HCT116 (cell line): Measurements from ENCODE around the gene PRM1. TPM values are rescaled to one million over a fixed set of nuclear protein-coding genes. Genes with fewer than 3 reads are reported as not detected.

Experiments
- ATAC-seq: fragments of 200-7000 bp; cut with Tn5 transposase; 2 replicates; pipeline ENCODE4 v1.9.1; 2020; ENCODE audit warnings: mild to moderate bottlenecking, moderate library complexity
- BruUV-seq: library from RNA; stranded (reverse); fragments of 400-500 nt; replicated peaks from 2 replicates; lab custom pipeline; 2021; lab: Mats Ljungman, UMichigan
- CTCF ChIA-PET: fragments of 300-600 bp; sonication (Branson Sonifier 250); formaldehyde crosslinking; loops from one replicate; lab custom pipeline; 2021; ENCODE audit warnings: antibody characterized with exemption; lab: Charles Lee
- POLR2A ChIA-PET: fragments of 300-600, 350-600 bp; sonication (Branson Sonifier 250); formaldehyde crosslinking; loops from one replicate; lab custom pipeline; 2021; ENCODE audit warnings: antibody characterized with exemption; lab: Charles Lee
- RAD21 ChIA-PET, 2 experiments: fragments of 300-600 bp; sonication (Branson Sonifier 250); formaldehyde crosslinking; loops; one replicate each; lab custom pipeline; 2023; ENCODE audit warnings: low total read pairs in 2 of 2; ENCODE audit not compliant: uncharacterized antibody in 2 of 2, unreplicated experiment in 2 of 2, low non-redundant PET in 1 of 2; lab: Charles Lee
- DNase-seq: peaks from one replicate; pipeline ENCODE4 v3.0.0-alpha.2; 2010; ENCODE audit warnings: low read depth, low spot score
- H2AFZ ChIP-seq: fragments of 200-600 bp; shearing (Covaris generic), sonication (generic); 2 replicates; pipeline ENCODE4 v1.6.1; 2017; ENCODE audit warnings: low read depth, mixed run types, mixed read lengths, antibody characterized with exemption, low read length; ENCODE audit not compliant: poor library complexity, severe bottlenecking
- H3K27ac ChIP-seq: 2 replicates; pipeline ENCODE4 v1.5.1; 2012; ENCODE audit warnings: low read depth, low read length
- H3K27me3 ChIP-seq: fragments of 200-600 bp; sonication (generic); 2 replicates; pipeline ENCODE4 v1.6.1; 2016; ENCODE audit warnings: mixed run types, low read length, mixed read lengths; ENCODE audit not compliant: insufficient read depth
- H3K36me3 ChIP-seq, 2 experiments: fragments of 200-500 bp in 1 of 2; fragments of 200-600 bp in 1 of 2; sonication (Bioruptor generic) in 1 of 2; sonication (generic) in 1 of 2; 2 replicates each; pipeline versions ENCODE4 v1.5.1 to v1.6.1; 2014 to 2016; ENCODE audit warnings: low read length in 2 of 2, inconsistent platforms in 1 of 2, mixed read lengths in 1 of 2, mixed run types in 1 of 2; ENCODE audit not compliant: insufficient read depth in 2 of 2, control insufficient read depth in 1 of 2
- H3K4me1 ChIP-seq, 2 experiments: fragments of 200-600 bp in 1 of 2; sonication (generic) in 1 of 2; 2 replicates each; pipeline versions ENCODE4 v1.5.1 to v1.6.1; 2012 to 2017; ENCODE audit warnings: low read length in 2 of 2, inconsistent platforms in 1 of 2, mild to moderate bottlenecking in 1 of 2, mixed read lengths in 1 of 2, mixed run types in 1 of 2, moderate library complexity in 1 of 2; ENCODE audit not compliant: insufficient read depth in 2 of 2, control insufficient read depth in 1 of 2
- H3K4me2 ChIP-seq: fragments of 200-600 bp; sonication (generic); 2 replicates; pipeline ENCODE4 v1.6.1; 2017; ENCODE audit warnings: mixed run types, low read length, mixed read lengths
- H3K4me3 ChIP-seq, 2 experiments: fragments of 200-600 bp in 1 of 2; sonication (generic) in 1 of 2; replicated peaks in 1 of 2; 2 replicates each; pipeline ENCODE4 v1.5.1; 2011 to 2016; ENCODE audit warnings: low read length in 2 of 2, control low read depth in 1 of 2, low read depth in 1 of 2, mild to moderate bottlenecking in 1 of 2, mixed read lengths in 1 of 2, mixed run types in 1 of 2
- H3K79me2 ChIP-seq: fragments of 200-600 bp; sonication (generic); 2 replicates; pipeline ENCODE4 v1.6.1; 2017; ENCODE audit warnings: mild to moderate bottlenecking, mixed run types, low read length, moderate library complexity, mixed read lengths; ENCODE audit not compliant: insufficient read depth
- H3K9ac ChIP-seq: fragments of 200-600 bp; sonication (generic); 2 replicates; pipeline ENCODE4 v1.6.1; 2016; ENCODE audit warnings: low read length, mixed read lengths
- H3K9me2 ChIP-seq: fragments of 200-600 bp; sonication (generic), shearing (Covaris generic); 2 replicates; pipeline ENCODE4 v1.6.1; 2017; ENCODE audit warnings: mixed run types, mild to moderate bottlenecking, moderate library complexity; ENCODE audit not compliant: insufficient read depth
- H3K9me3 ChIP-seq, 2 experiments: fragments of 200-500 bp in 1 of 2; fragments of 200-600 bp in 1 of 2; sonication (Bioruptor generic) in 1 of 2; sonication (generic) in 1 of 2; 2 replicates each; pipeline ENCODE4 v1.6.1; 2014 to 2017; ENCODE audit warnings: low read length in 2 of 2, mixed read lengths in 2 of 2, inconsistent platforms in 1 of 2, low read depth in 1 of 2, mild to moderate bottlenecking in 1 of 2, mixed run types in 1 of 2, moderate library complexity in 1 of 2; ENCODE audit not compliant: control insufficient read depth in 1 of 2, insufficient read depth in 1 of 2
- H4K20me1 ChIP-seq: fragments of 200-600 bp; sonication (generic), shearing (Covaris generic); 2 replicates; pipeline ENCODE4 v1.6.1; 2017; ENCODE audit warnings: mixed run types, mild to moderate bottlenecking, moderate library complexity; ENCODE audit not compliant: insufficient read depth
- ATF3 ChIP-seq: IDR thresholded peaks from 2 replicates; pipeline ENCODE4 v1.6.1; 2012
- CTCF ChIP-seq, 3 experiments: fragments of 200-600 bp in 1 of 3; sonication (generic) in 1 of 3; IDR thresholded peaks in 2 of 3; conservative IDR thresholded peaks in 1 of 3; 2 replicates each; pipeline ENCODE4 v1.5.1; 2012 to 2017; ENCODE audit warnings: low read depth in 2 of 3, low read length in 2 of 3, antibody characterized with exemption in 1 of 3, borderline replicate concordance in 1 of 3, control low read depth in 1 of 3, mild to moderate bottlenecking in 1 of 3, mixed read lengths in 1 of 3, mixed run types in 1 of 3, moderate library complexity in 1 of 3; ENCODE audit not compliant: insufficient read depth in 1 of 3
- EGR1 ChIP-seq: IDR thresholded peaks from 2 replicates; pipeline ENCODE4 v1.6.1; 2012; ENCODE audit warnings: low read depth
- EZH2phosphoT487 ChIP-seq: fragments of 200-600 bp; IDR thresholded peaks from 2 replicates; pipeline ENCODE4 v1.6.1; 2018; ENCODE audit warnings: antibody characterized with exemption, borderline replicate concordance
- POLR2A ChIP-seq: IDR thresholded peaks from 2 replicates; pipeline ENCODE4 v1.7.0; 2011; ENCODE audit warnings: borderline replicate concordance; ENCODE audit not compliant: insufficient read depth, insufficient read length; ENCODE audit errors: extremely low read depth
- RAD21 ChIP-seq: IDR thresholded peaks from 2 replicates; pipeline ENCODE4 v1.6.1; 2012; ENCODE audit warnings: low read depth, mild to moderate bottlenecking
- REST ChIP-seq: IDR thresholded peaks from 2 replicates; pipeline ENCODE4 v1.6.1; 2012; ENCODE audit warnings: low read depth
- YY1 ChIP-seq: IDR thresholded peaks from 2 replicates; pipeline ENCODE4 v1.6.1; 2011; ENCODE audit warnings: low read length, low read depth, moderate library complexity, mild to moderate bottlenecking; ENCODE audit not compliant: insufficient replicate concordance; ENCODE audit errors: extremely low read depth
- intact Hi-C: fragments of 100-400 bp; cut with micrococcal nuclease; formaldehyde crosslinking; loops from 2 replicates; pipeline ENCODE4 v1.10.0; 2022
- total RNA-seq: library from RNA; stranded (reverse); gene quantifications from one replicate; pipeline ENCODE4 v1.2.1, GENCODE V29; 2021; ENCODE audit not compliant: unreplicated experiment
- TF ChIP-seq, protein P1 (sequence below): IDR thresholded peaks from 2 replicates; pipeline ENCODE4 v1.6.1; 2011; ENCODE audit warnings: mild to moderate bottlenecking, low read length, moderate library complexity; ENCODE audit not compliant: insufficient replicate concordance; ENCODE audit errors: extremely low read depth

PRM1 gene
- total RNA-seq, 1 experiment from 2014 or later, result not detected

GRCh38 chr16:11276143-11276895, 4.8 kb downstream of the PRM1 start, which contains the start of gene PRM2:
PRM2 (minus strand) TSS chr16:11276480; CDS start chr16:11276370, 110 bp downstream.
- Histone ChIP-seq H3K27ac (no peak within 1 kb of the TSS), H3K9me3 (no peaks in the 10 kb centered on the region), H4K20me1 (no peaks in the 10 kb centered on the region), H2AFZ (no peak within 1 kb of the TSS), H3K9ac (no peak within 1 kb of the TSS), H3K27me3 (peaks cover 3% of the 10 kb centered on the region; the same call in 1 of the 2 replicates), H3K36me3 (no peaks in the 10 kb centered on the region), H3K4me2 (no peak within 1 kb of the TSS), H3K9me2 (no peaks in the 10 kb centered on the region), H3K4me1 (no peaks in the 10 kb centered on the region), H3K79me2 (no peaks in the 10 kb centered on the region), H3K4me3 (no peak within 1 kb of the TSS)
- ATAC-seq (no peak), DNase-seq (no peak)
- ChIA-PET POLR2A (no interaction called here), RAD21 (no interaction called here), CTCF (no interaction called here)
- TF ChIP-seq ATF3, result no peak
- TF ChIP-seq, protein P1, sequence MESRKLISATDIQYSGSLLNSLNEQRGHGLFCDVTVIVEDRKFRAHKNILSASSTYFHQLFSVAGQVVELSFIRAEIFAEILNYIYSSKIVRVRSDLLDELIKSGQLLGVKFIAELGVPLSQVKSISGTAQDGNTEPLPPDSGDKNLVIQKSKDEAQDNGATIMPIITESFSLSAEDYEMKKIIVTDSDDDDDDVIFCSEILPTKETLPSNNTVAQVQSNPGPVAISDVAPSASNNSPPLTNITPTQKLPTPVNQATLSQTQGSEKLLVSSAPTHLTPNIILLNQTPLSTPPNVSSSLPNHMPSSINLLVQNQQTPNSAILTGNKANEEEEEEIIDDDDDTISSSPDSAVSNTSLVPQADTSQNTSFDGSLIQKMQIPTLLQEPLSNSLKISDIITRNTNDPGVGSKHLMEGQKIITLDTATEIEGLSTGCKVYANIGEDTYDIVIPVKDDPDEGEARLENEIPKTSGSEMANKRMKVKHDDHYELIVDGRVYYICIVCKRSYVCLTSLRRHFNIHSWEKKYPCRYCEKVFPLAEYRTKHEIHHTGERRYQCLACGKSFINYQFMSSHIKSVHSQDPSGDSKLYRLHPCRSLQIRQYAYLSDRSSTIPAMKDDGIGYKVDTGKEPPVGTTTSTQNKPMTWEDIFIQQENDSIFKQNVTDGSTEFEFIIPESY, result no peak
- TF ChIP-seq RAD21, result no peak
- no peak for TF ChIP-seq CTCF (IDR thresholded peaks at IDR 0.05 in 2 of 3, conservative IDR thresholded peaks at IDR 0.05 in 1 of 3; ENCODE audit: borderline replicate concordance in 1 of 3, insufficient read depth in 1 of 3, low read depth in 2 of 3, low read length in 2 of 3)
- TF ChIP-seq POLR2A, result no peak
- TF ChIP-seq EGR1, result no peak
- TF ChIP-seq YY1, result no peak
- no peak for TF ChIP-seq REST
- TF ChIP-seq EZH2phosphoT487, result no peak
- intact Hi-C loops, result no loop called here
- BruUV-seq, result no TSS peak
